ENCODE measurements around the gene FBXO3.
A peak's percentile ranks its signal among the peaks of the same experiment; 100 is the strongest.
"Not testable (repeated sequence)": the region's sequence is repeated elsewhere in the genome, so short reads cannot be mapped to it uniquely, and the experiment has no call there.

The FBXO3 gene, protein sequence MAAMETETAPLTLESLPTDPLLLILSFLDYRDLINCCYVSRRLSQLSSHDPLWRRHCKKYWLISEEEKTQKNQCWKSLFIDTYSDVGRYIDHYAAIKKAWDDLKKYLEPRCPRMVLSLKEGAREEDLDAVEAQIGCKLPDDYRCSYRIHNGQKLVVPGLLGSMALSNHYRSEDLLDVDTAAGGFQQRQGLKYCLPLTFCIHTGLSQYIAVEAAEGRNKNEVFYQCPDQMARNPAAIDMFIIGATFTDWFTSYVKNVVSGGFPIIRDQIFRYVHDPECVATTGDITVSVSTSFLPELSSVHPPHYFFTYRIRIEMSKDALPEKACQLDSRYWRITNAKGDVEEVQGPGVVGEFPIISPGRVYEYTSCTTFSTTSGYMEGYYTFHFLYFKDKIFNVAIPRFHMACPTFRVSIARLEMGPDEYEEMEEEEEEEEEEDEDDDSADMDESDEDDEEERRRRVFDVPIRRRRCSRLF

DNA sequence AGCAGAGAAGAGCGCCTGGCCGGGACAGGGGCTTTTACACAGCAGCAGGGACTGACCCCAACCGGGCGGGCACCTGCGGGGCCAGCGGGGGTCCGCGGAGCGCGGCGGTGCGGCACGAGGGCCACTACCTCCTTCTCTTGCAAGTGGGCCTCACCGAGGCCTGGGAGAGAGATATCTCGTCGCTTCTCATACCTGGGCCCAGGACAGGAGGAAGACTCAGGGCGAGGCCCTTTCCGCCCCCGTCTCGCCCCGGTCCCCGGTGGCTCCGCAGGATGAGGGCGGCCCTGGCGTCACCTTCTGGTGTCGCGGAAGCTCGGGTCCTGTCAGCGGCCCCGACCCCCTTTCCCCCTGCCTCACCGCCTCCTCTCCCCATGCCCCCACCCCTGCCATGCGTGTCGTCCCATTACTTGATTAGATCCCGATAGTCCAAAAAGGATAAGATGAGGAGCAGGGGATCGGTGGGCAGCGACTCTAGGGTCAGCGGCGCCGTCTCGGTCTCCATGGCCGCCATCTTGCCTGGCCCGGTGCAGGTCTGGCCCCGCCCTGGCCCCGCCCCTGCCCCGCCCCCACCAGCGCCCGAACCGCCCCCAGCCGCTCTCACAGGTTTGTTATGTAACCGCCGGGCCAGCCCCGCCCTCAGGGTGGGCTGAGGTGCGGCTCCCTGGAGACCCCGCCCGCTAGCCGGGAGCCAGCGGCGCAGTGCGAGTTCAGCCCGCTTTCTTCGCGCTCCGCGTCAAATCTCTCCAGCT is at the start of gene FBXO3:
TSS of gene FBXO3 (minus strand) at position 534 of the 749 bp plus-strand sequence. CDS start at position 511, 23 bp downstream.
- DNase-seq (ENCODE audit: low read depth), result peak; percentile 53

DNA sequence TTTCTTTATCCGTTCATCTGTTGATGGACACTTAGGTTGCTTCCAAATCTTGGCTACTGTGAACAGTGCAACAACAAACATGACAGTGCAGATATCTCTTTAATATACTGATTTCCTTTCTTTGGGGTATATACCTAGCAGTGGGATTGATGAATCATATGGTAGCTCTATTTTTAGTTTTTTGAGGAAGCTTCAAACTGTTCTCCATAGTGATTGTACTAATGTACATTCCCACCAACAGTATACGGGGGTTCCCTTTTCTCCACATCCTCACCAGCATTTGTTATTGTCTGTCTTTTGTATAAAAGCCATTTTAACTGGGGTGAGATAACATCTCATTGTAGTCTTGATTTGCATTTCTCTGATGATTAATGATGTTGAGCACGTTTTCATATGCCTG is 48.7 kb upstream of the FBXO3 start:
- not testable (repeated sequence) for DNase-seq (ENCODE audit: low read depth)

DNA sequence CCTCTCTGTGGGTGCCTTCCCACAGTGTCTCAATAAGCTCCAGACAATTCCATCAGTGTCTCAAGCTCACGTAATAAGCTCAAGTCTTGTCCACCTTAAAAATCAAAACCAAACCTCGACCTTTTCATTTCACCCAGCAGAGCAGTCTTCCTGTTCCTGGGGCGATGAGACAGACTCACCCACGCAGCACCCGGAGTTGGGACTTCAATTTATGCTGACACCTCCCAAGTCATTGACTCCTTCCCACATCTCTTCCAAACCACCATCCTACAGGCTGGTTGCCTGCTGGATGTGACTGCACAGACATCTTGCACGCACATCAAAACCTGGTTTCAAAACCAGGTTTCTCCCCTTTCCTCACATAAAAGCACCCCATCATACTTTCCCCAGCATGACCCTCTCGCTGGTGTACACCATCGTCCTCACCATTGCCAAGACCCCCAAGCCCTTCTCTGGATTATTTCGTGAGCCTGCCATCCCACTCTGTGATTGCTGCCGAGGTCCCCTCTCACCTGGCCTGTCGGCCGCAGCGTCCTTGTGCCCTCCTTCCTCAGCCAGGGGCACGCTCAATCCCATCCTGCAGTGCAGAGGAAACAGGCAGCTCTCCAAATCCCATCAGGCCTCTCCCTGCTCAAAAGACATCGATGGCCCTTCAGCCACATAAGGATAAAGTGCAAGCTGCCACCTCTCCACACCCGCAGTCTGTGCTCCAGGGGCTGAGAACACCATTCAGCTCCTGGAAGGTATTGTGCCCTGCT is 45.1 kb upstream of the FBXO3 start:
- no peak for DNase-seq (ENCODE audit: low read depth)

DNA sequence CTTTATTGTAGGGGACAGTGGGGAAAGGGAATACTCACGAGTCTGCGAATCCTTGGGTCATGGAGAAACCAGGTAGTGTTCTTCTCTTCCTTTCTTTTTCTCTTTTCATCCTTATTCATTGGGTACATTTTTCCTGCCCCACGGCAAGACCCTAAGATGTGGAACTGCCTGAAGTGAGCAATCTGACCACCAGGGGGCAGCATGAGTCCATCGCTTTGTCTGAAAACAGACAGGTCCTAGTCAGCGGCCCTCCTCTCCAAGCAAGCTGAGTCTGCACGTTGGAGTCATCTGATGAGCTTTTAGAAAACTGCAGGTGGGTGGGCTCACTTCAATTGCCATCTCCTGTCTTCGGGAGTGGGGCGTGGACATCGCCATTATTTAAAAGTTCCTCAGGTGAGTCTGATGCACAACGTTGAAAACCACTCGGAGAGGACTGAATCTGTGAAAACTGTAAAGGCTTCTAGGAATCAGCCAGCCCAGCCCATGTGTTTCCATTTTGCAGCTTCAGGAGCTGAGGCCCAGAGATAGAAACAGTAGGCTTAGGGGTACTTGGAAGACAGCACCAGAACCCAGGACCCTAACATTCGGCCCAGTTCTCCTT is 34.0 kb upstream of the FBXO3 start:
- DNase-seq (ENCODE audit: low read depth), result peak; percentile 45

DNA sequence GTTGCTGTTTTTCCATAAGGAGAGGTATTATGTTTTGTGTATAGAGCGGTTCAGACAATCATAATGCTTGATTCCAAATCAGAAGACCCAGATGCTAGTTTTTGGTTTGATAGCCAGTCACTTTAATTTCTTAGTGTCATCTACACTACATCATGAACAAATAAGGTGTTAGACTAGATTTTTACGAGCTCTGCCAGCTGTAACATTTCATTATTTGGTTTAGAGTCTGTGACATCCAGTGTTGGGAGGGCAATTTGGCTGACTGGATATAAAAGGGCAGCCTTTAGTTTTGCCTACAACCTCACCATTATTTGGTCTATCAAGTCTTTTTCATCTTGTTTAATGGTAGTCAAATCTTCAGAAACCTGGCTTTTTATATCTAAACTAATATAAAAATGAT is 30.2 kb upstream of the FBXO3 start:
- no peak for DNase-seq (ENCODE audit: low read depth)

DNA sequence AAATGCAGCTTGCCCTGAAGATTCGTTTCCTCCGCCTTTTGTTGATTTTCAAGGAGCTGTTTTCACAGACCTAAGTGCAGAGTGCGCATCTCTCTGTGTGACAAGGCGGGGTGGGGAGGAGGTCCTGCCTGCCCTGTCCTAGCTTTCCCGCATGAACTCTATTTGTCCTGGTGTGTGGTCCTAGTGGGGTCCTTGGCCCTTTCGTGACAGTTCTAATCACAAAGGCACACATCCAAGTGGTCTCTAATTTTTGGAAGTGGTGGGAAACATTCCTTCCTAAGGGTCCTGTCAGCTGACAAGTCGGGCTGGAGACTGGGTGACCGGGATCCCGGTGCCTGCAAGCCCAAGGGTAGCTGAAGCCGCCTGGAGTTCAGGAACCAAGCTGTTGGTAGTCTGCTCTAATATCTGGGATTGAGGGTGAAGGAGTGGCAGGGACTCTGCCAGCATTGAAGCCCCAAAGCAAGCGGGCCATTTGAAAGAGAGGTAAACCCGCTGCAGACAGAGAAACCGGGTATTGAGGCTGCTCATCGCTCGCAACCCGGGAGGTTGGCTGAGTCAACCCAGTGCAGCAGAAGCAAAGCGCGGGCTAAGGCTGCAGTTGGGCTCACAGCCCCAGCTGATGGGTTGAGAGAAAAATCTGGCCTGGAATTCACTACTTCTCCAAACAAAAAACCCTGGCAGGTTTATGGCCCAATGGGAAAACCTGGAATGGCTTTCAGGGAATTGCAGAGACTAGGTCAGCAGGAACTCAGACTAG is 28.1 kb upstream of the FBXO3 start:
- DNase-seq (ENCODE audit: low read depth), result peak; percentile 82

DNA sequence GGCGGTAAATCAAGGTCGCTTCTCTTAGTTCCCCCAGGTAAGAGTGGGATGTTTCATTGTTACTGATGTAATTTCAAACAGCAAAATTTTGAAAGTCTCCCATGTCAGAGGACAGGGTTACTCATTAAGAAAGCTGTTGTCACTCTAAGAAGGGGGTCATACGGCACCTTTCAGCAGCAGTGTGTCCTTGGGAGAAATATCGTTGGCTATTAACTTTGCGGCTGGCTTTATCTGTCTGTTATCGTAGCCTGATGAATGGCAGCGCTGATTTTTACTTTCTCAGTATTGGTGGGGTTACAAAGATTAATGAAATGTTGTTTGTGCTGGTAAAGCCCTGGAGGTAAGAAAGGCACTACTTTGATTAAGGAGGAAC is 27.5 kb upstream of the FBXO3 start:
- DNase-seq (ENCODE audit: low read depth), result no peak

DNA sequence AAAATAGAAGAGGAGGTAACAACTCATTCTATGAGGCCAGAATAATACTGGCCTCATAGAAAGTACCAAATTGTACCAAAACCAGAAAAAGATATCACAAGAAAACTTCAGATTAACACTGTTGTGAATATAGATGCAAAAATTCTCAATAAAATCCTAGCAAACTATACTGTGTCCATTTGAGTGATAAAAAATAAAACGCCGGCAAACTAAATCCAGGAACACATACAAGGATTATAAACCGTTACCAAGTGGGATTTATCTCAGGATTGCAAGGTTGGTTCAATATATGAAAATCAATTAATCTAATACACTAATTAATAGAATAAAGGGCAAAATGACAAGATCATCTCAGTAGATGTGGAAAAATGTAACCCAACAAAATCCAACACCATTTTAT is 23.6 kb upstream of the FBXO3 start:
- no peak for DNase-seq (ENCODE audit: low read depth)

DNA sequence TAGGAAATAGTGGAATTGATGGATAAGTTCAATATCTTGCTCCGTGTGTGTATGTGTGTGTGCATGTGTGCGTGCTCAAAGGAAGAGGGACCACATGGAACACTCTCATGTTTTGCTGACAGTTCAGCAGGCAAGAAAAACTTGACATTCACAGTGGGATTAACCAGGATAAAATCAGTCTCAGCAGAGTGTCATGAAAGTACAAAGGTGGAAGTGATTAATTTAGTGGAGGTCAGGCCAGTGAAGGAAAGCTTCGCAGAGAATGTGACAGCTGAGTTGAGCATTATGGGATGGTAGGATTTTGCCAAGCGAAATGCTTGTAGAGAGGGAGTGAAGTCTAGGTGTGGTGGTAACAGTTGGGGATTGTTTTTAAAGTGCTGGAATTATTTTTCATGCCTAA is 15.7 kb upstream of the FBXO3 start:
- DNase-seq (ENCODE audit: low read depth), result no peak

DNA sequence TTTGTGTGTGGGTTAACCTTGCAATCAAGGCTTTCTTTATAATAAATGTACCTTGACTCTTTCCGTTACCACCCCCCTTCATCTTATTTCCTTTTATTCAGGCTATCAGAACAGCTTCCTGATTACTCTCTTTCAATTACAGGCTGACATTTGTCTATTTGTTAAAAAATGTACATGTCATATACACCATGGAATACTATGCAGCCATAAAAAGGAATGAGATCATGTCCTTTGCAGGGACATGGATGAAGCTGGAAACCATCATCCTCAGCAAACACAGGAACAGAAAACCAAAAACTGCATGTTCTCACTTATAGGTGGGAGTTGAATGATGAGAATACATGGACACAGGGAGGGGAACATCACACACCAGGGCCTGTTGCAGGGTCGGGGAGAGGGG is 13.8 kb upstream of the FBXO3 start:
- not testable (repeated sequence) for DNase-seq (ENCODE audit: low read depth)

DNA sequence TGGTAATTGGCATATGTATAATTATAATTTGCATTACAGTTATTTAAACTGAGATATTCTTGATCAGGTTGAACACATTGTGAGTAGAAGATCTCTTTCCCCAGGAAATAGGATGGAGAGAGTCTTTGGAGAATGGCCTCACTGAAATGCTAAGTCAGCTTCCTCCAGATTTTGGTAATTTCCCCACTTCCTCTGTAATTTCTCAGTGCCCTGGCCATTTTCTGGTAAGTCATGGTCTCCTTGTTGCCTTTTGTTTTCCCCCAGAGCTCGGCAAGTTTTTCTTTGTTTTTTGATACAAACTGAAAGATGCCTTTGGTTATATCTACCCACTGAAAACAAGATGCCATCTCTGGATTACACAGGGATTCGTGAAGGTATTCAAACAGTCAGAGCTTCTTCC is 12.8 kb upstream of the FBXO3 start:
- no peak for DNase-seq (ENCODE audit: low read depth)

DNA sequence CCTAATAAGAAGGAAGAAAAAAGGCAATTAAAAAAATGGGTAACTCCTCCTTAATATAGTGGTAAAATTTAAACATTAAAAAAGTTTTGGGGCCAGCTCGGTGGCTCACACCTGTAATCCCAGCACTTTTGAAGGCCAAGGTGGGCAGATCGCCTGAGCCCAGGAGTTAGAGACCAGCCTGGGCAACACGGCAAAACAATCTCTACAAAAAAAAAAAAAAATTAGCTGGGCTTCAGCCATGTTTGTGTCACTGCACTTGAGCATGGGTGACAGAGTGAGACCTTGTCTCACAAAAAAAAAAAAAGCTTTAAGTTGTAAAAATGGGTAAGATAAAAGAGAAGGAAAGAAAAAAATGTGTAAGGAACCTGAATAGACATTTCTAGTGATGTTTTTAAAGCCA is 11.3 kb upstream of the FBXO3 start:
- DNase-seq (ENCODE audit: low read depth), result no peak

DNA sequence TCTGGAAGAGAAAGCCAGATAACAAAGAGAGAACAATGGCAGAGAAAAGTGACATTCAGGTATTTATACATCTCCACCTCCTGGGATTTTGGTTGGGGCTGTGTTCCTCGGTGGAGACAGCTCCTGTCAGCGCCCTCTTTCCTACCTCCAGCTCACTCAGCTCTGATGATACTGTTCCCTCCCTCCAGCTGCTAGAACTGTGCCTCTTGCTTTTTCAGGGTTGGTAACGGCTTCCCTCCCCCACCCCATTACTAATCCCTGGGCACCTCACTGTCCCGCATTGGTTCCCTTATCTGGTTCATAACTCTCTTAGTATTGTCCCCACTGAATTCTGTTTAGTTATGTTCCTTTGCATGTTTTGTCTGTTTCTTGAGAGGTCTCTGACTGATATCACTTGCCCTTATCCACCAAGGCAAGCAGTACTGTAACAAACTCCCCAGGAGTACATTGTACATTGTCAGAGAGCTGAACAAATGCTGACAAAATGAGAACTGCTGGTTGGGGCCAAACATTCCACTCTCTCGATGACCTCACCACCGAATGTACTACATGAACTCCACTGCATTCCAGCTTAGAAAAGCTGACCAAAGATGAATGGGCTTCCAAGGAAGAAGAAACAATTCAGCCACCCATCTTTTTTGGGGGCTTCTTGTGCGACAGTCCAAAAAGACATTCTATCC is 5.7 kb upstream of the FBXO3 start:
- peak; percentile 62 for DNase-seq (ENCODE audit: low read depth)

DNA sequence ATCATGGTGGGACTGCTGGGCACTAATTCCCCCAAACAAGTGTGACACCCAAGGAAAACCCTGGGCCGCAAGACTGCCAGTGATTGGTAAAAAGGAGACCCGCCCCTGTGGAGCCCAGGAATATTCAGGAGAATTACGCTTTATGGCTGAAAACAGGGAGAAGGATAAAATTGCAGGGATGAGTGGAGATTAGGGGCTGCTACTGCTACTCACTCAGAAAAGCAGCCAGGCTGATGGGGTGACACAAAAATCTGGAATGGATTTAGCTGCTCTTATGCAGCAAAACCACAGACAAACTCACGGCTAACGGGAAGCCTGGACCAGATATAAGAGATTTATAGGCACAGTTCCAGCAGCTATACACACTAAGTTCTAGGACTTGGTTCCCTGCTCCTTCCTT is 4.4 kb upstream of the FBXO3 start:
- peak; percentile 47 for DNase-seq (ENCODE audit: low read depth)

DNA sequence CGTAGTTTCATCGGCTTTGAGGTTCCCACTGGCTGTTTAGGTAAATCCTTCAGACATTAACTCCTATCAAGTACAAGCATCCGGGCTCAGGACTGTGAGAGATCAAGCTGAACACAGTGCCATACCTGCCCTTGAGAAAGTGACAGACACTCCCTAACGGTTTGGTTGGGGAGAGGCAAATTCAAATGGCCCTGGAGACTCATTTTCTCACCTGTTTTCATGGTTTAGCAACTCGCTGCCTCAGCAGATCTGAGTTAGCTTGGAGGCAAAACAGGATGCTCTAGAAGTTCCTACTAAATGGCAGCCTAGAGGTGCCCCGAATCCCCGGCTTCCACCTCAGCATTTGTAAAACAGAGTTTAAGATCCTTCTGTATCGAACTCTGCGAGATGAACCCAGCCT is 3.6 kb upstream of the FBXO3 start:
- DNase-seq (ENCODE audit: low read depth), result no peak

DNA sequence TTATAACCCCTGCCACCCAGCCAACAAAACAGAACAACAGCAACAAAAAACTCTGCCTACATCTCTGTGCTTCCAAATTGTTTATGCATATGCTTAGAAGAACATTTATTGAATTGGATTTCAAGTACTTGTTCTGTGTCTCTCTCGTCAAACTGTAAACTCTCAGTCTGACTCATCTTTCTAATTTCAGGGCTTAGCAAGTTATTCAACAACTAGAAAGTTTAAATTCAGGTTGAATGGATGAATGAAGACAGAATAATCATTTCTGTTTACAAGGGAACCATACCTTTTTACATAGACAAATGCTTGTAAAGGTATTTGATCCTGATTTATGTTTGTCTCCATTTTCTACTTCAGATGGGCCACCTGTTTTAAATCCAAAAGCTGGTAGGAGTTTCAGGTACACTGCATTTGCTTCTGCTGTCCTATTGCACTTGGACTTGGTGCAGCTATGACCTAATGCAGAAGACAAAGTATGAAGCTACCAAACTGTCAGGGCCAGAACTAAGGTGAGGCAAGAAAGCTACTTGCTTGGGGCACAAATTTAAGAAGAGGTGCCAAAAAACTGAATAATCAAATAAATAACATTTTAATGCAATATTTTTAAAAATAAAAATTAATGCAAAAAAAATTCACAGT is 1.6 kb upstream of the FBXO3 start:
- no peak for DNase-seq (ENCODE audit: low read depth)

DNA sequence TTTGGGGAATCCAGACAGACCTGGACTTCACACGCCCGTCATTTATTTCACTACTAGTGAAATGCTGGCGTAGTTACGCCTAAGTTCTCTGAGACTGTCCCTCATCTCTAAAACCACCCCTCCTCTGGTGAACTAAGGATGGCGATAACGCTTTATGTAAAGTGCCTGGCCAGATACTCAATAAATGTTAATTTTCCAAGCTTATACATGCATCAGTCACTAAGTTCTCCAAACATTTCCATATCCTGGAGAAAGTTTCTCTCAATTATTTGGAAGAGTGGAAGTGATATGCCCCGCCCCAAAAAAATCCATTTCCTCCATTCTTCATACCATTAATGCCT is 1.1 kb upstream of the FBXO3 start:
- no peak for DNase-seq (ENCODE audit: low read depth)

DNA sequence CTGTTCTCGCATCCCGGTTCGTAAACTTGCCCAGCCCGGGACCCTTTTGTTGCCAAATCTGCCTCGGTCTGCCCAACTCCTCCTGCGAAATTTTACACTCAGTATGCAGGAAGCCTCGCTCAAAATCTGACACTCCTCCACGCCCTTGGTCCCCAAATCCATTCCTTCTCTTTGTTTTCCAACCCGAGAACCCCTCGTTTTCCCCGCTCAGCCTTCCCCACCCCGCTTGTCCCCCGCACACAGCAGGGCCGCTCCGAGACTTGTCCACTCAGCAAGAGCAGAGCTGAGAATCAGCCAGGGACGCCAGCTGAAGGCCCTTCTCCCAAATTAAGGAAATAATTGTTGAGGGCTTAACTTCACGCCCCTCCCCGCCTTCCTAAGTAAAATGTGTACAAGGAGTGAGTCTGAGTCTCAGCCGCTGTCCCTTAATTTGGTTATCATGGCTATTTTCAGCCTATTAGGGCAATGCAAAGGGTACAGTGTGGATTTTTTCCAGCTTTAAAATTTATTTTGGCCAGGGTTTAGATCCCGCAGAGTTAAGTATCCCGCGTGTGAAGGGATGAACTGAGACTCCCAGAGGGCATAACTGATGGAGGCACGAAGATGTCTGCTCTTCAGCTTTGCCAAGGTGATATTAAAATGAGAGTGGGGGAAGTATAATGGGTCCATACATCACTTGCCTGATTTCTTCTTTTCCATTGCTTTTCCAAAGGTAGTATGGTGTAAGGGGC is 581 bp upstream of the FBXO3 start:
- peak; percentile 4 for DNase-seq (ENCODE audit: low read depth)

DNA sequence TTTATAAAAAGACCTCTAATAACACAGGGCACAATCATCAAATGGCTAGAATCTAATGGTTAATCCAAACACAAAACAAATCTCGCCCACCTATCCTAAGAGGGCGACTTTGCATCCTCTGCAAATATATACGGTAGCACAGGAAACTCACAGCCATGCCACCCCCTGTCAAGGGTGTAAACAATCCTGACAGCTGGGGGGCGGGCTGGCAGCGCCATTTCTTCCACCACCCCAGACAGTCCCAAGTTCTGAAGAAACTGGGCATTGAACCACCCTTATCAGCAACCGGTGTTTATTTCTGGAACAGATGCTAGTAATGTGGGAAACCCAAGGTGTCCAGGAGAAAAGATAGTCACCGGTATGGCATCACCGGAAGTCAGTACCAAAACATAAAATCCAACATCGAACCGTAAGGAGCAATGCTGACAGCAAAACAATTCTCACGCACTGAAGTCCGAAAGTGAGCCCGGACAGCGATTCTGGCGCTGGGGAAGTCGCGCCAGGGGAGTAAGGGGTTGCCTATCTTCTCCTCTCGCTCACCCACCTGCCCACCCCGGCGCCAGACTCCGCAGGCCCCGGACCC is 825 bp downstream of the FBXO3 start:
- DNase-seq (ENCODE audit: low read depth), result no peak
